Measurements from ENCODE around the gene CLHC1.

DNA sequence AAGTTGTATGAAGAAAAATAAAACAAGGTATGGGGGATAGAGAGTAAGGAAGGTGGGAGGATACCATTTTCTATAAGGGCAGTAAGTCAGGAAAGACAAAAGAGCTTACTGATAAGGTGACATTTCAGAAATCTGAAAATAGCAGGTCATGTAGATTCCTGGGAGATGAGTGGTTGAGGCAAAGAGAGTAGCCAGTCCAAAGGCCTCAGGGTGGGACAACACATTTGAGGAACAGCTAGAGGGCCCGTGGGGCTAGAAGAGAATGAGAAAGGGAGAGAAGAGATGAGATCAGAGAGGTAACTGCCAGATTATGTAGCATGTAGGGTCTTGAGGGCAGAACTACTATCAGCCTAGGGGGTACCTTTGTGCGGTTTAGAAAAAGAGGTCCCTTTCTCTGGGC is 2.9 kb downstream of the CLHC1 start:
- TF ChIP-seq CTCF (IDR thresholded peaks at IDR 0.05; ENCODE audit: insufficient read depth, low read length) = no peak
- TF ChIP-seq POLR2AphosphoS5 (IDR thresholded peaks at IDR 0.05; ENCODE audit: low read depth) = no peak
- TF ChIP-seq GABPA (IDR thresholded peaks at IDR 0.05; ENCODE audit: low read depth) = no peak

Data from HL-60 (cell line).